Esophagus (tissue), 2 donors: Measurements from ENCODE around the gene LAMA2. TPM values are rescaled to one million over a fixed set of nuclear protein-coding genes. Genes with fewer than 3 reads are reported as not detected.

Experiments used
- H3K27ac ChIP-seq, 2 donors: one replicate each; pipeline ENCODE4 v1.5.1; 2013; ENCODE audit warnings: low read depth in 2 of 2, mild to moderate bottlenecking in 2 of 2, inconsistent platforms in 1 of 2, low read length in 1 of 2, moderate library complexity in 1 of 2
- H3K27me3 ChIP-seq, 2 donors: one replicate each; pipeline ENCODE4 v1.6.1; 2013; ENCODE audit warnings: low read length in 2 of 2, control low read depth in 1 of 2, mild to moderate bottlenecking in 1 of 2; ENCODE audit not compliant: insufficient read depth in 2 of 2, control insufficient read depth in 1 of 2
- H3K36me3 ChIP-seq, 2 donors: one replicate each; pipeline ENCODE4 v1.6.1; 2013; ENCODE audit warnings: low read length in 1 of 2; ENCODE audit not compliant: control insufficient read depth in 2 of 2, insufficient read depth in 2 of 2
- H3K4me1 ChIP-seq, 2 donors: one replicate each; pipeline ENCODE4 v1.6.1; 2013; ENCODE audit warnings: low read length in 1 of 2; ENCODE audit not compliant: control insufficient read depth in 2 of 2, insufficient read depth in 2 of 2
- H3K4me3 ChIP-seq, 2 donors: one replicate each; pipeline ENCODE4 v1.5.1; 2013; ENCODE audit warnings: low read length in 2 of 2, mild to moderate bottlenecking in 2 of 2, low read depth in 1 of 2, moderate library complexity in 1 of 2
- H3K9me3 ChIP-seq, 2 donors: one replicate each; pipeline ENCODE4 v1.6.1; 2013; ENCODE audit warnings: mild to moderate bottlenecking in 2 of 2, low read depth in 1 of 2, low read length in 1 of 2, moderate library complexity in 1 of 2; ENCODE audit not compliant: control insufficient read depth in 2 of 2, insufficient read depth in 1 of 2
- WGBS, 2 donors: extraction: QIAGEN DNeasy Blood & Tissue Kit; methylation state at CpG; one replicate each; pipeline ENCODE4 v1.1.7; 2013; 5-methylcytosine and 5-hydroxymethylcytosine counted together
- polyA plus RNA-seq, 2 donors: library from polyadenylated mRNA; stranded (reverse); fragments of 200-250 nt; gene quantifications; one replicate each; pipeline ENCODE4 v1.2.3, GENCODE V29; 2013
- donor health status: healthy with polysubstance abuse.
- donor health status: Bipolar disorder and iron deficiency.

The LAMA2 gene
- polyA plus RNA-seq, 2 donors, result 0.67 to 2.7 TPM

DNA sequence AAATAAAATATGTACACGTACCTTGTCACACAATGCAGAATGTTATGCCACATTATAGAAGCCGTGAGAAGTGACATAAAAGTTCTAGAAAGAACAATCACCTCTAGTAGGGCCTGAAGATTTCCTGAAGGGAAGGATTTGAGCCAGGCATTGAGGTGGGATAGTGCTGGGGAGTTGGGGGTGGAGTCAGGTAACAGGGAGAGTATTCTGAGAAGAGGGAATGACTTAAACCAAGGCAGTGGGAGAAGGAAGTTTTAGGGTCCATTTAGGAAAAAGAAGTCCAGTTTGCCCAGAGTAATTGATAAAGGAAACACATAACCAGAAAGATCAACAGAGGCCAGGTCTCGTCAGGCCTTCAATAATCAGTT lies 564.2 kb downstream of the LAMA2 start:
- WGBS, 2 donors, result 72 to 83% methylated on average over 3 of the region's 3 CpGs
- H3K27ac ChIP-seq, result no peak overlapping the region
- H3K27me3 ChIP-seq, result no peaks in the 10 kb centered on the region
- no peaks in the 10 kb centered on the region for H3K36me3 ChIP-seq
- H3K9me3 ChIP-seq, result no peaks in the 10 kb centered on the region
- H3K4me1 ChIP-seq, result no peaks in the 10 kb centered on the region
- H3K4me3 ChIP-seq, result no peak overlapping the region

DNA sequence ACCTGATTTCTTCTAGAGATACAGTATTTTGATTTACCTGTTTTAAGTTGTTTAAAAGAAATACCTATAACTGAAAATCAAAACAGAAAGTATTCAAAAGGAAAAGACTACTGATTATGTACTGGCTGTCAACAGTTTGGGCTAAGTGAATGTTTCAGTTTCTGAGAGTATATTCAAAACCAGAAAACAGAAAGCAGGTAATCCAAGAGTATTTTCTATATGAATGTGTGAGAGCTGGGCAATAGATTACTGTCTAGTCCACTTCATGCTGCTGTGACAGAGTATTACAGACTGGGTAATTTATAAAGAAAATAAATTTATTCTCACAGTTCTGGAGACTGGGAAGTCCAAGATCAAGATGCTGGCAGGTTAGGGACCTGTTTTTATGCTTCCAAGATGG lies 566.0 kb downstream of the LAMA2 start:
- Histone ChIP-seq H3K9me3 (no peaks in the 10 kb centered on the region), H3K4me3 (no peak overlapping the region), H3K27me3 (no peaks in the 10 kb centered on the region), H3K4me1 (no peaks in the 10 kb centered on the region), H3K27ac (no peak overlapping the region), H3K36me3 (no peaks in the 10 kb centered on the region)

- H3K9me3 ChIP-seq, result no peaks in the 10 kb centered on the region
- H3K4me3 ChIP-seq, result no peak overlapping the region
- no peaks in the 10 kb centered on the region for H3K4me1 ChIP-seq
- H3K36me3 ChIP-seq, result no peaks in the 10 kb centered on the region
- H3K27me3 ChIP-seq, result no peaks in the 10 kb centered on the region
- no peak overlapping the region for H3K27ac ChIP-seq
Measured at GRCh38 chr6:129451187-129451586, 568.2 kb downstream of the LAMA2 start.

GRCh38 chr6:129453073-129453472 lies 570.1 kb downstream of the LAMA2 start:
- Histone ChIP-seq H3K36me3 (no peaks in the 10 kb centered on the region), H3K27me3 (no peaks in the 10 kb centered on the region), H3K27ac (no peak overlapping the region), H3K9me3 (no peaks in the 10 kb centered on the region), H3K4me1 (no peaks in the 10 kb centered on the region), H3K4me3 (no peak overlapping the region)
- WGBS, 2 donors, result 78 to 81% methylated on average over 3 of the region's 3 CpGs

DNA sequence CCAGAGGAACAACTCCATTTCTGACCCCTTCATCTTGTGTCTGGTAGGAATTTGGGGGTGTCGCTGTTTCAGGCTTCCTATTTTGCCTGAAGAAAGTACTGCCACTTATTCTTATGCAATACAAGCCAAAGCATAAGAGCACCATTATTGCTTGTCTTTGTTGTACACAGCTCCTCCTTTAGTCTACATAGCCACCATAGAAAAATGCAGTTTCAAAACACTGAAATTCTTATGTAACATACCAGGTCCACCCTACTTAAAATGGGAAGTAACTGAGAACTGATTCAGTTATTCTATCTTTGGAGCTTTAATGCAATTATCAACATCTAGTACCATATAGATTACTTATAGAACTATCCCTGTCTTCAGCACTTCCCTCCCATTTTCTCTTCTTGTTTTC lies 571.5 kb downstream of the LAMA2 start:
- no peaks in the 10 kb centered on the region for H3K27me3 ChIP-seq
- H3K4me3 ChIP-seq, result no peak overlapping the region
- no peaks in the 10 kb centered on the region for H3K36me3 ChIP-seq
- H3K9me3 ChIP-seq, result no peaks in the 10 kb centered on the region
- no peaks in the 10 kb centered on the region for H3K4me1 ChIP-seq
- H3K27ac ChIP-seq, result no peak overlapping the region
- 93 to 96% methylated on average over 1 of the region's 1 CpG for WGBS, 2 donors

DNA sequence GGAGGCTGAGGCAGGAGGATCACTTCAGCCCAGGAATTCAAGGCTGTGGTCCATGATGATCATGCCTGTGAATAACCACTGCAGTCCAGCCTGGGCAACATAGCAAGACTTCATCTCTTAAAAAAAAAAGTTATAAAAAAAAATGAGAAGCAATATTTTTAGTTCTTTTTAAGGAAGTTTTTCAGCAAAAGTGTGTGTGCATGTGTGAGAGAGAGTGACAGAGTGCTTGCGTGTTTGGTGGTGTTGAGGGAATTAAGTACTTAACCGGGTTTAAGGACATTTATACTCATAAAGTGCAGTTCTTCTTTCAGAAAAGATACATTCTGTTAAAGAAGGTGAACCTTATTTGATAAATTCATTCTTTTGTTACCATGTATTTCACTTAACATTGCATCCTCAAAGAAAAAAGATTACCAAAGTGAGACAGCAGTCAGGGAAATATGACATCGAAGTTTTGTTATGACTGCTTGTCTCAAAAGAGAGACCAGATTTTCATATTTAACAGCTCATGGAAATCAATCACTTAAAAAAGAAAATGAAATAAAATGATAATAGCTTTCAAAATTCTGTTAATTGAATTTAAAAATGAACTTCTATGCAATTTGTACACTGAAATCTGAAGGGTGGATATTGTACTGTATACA lies 572.3 kb downstream of the LAMA2 start:
- H3K4me3 ChIP-seq, result no peak overlapping the region
- H3K27me3 ChIP-seq, result no peaks in the 10 kb centered on the region
- H3K4me1 ChIP-seq, result no peaks in the 10 kb centered on the region
- H3K36me3 ChIP-seq, result no peaks in the 10 kb centered on the region
- H3K27ac ChIP-seq, result no peak overlapping the region
- 78% methylated on average over 3 of the region's 3 CpGs for WGBS, 2 donors
- no peaks in the 10 kb centered on the region for H3K9me3 ChIP-seq

DNA sequence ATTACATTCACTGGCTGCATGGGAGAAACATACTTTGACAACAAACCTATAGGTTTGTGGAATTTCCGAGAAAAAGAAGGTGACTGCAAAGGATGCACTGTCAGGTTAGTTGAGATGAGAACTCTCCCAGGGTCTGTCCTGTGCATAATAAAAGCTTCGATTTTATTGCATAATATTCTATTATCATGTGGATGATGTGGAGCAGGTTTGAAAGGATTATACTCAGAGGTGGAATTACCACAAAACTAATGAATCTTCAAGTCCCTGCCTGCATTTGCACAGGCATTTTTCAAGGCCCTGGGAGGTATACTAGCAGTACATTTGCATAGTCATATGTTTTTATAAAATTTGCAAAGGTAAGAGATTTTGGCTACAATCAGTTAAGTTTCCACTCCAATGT lies 577.3 kb downstream of the LAMA2 start:
- no peaks in the 10 kb centered on the region for H3K36me3 ChIP-seq
- no peaks in the 10 kb centered on the region for H3K9me3 ChIP-seq
- H3K27ac ChIP-seq, result no peak overlapping the region
- H3K4me1 ChIP-seq, result no peaks in the 10 kb centered on the region
- H3K4me3 ChIP-seq, result no peak overlapping the region
- WGBS, 2 donors, result 68 to 70% methylated on average over 2 of the region's 2 CpGs
- no peaks in the 10 kb centered on the region for H3K27me3 ChIP-seq

DNA sequence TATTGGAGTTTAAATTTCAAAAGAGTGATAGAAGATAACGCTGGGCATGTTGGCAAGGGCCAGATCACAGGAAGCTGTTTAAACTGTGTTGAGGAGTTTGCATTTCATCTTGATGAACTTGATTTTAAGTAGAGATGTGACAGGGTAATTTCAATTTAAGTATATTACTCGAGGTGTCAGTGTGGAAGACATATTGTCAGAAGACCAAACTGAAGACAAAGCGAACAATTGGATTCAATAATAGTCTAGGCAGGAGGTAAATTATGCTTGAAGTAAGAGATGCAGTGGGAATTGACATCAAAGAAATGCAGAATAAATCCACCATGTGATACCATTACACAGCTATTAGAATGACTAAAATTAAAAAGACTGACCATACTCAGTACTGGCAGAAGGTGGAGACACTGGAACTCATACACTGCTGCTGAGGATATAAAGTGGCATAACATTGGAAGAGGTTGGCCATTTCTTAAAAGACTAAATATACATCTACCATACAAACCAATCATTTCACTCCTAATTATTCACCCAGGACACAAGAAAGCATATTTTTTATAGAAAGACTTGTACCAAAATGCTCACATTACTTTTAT lies 586.2 kb downstream of the LAMA2 start:
- WGBS, 2 donors, result 66 to 83% methylated on average over 3 of the region's 3 CpGs
- H3K4me3 ChIP-seq, result no peak overlapping the region

DNA sequence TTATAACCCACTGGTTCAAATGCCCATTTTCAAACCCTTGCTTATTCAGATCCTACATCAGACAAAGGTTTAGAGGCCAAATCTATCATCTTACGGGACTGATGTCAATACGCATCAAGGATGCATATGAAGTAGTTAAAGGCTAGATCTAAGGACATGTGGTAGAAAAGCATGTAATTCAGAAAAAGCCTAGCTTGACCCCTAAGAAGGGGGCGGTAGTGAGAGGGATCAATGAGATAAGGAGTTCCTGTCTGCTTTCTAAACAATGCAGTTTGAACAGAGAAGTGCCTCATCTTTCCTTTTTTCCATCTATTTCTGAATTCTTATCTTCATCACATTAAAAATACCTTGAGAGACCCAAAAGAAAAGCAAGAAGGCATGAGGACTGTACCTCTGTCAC lies 589.3 kb downstream of the LAMA2 start:
- H3K4me3 ChIP-seq, result no peak overlapping the region
- no peak overlapping the region for H3K27ac ChIP-seq
- no peaks in the 10 kb centered on the region for H3K36me3 ChIP-seq
- H3K9me3 ChIP-seq, result no peaks in the 10 kb centered on the region
- no peaks in the 10 kb centered on the region for H3K27me3 ChIP-seq
- peaks cover 0 to 4% of the 10 kb centered on the region in 2 donors for H3K4me1 ChIP-seq
- WGBS, 2 donors, result 86% methylated on average over 3 of the region's 3 CpGs

More for the DNA sequence above, 586.2 kb downstream of the LAMA2 start:
- Histone ChIP-seq H3K27ac (no peak overlapping the region), H3K4me1 (no peaks in the 10 kb centered on the region), H3K9me3 (no peaks in the 10 kb centered on the region), H3K36me3 (no peaks in the 10 kb centered on the region), H3K27me3 (no peaks in the 10 kb centered on the region)

DNA sequence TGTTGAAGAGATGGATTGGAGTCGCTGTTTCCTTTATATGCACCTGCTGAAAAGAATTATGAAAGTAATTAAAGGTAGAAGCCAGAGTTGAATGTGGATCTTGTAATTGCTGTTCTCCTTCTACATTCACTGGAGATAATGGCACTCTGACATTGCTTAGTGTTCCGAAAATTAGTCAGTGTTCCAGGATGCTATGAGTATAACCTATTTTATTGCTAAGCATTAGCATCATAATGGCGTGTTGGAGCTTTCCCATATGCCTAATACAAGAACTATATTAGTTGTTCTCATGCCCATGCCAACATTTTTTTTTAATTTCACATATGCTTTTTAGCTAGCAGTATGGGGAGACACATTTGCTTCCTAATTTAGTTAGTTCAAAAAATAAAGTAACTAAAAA lies 590.6 kb downstream of the LAMA2 start:
- Histone ChIP-seq H3K4me1 (peaks cover 0 to 4% of the 10 kb centered on the region in 2 donors), H3K27ac (no peak overlapping the region), H3K4me3 (no peak overlapping the region), H3K27me3 (no peaks in the 10 kb centered on the region), H3K9me3 (no peaks in the 10 kb centered on the region), H3K36me3 (no peaks in the 10 kb centered on the region)
- whole genome bisulfite sequencing, 2 donors, result 85 to 88% methylated on average over 3 of the region's 3 CpGs
